Measurements from ENCODE around the gene TUBGCP6.
"Not testable (repeated sequence)": the region's sequence is repeated elsewhere in the genome, so short reads cannot be mapped to it uniquely, and the experiment has no call there.

The TUBGCP6 gene

GRCh38 chr22:50278461-50278860 lies 33.6 kb upstream of the TUBGCP6 start:
- DNase-seq: no peak

DNA sequence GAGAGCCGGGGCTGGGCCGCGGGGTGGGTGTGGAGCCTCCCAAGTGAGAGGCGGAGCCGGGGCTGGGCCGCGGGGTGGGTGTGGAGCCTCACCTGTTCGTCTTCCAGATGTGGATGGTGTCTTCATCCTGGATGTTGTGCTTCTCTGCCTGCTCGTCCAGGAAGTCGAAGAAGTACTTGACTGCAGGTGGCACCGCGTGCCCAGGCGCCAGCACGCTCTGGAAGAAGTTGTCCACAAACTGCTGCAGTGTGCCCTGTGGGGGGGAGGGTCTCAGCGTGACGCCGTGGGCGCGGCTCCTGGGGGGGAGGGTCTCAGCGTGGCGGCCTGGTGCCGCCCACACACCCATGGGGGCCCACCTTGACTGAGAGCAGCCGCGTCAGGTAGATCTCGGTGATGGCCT lies 32.9 kb upstream of the TUBGCP6 start:
- DNase-seq: no peak

DNA sequence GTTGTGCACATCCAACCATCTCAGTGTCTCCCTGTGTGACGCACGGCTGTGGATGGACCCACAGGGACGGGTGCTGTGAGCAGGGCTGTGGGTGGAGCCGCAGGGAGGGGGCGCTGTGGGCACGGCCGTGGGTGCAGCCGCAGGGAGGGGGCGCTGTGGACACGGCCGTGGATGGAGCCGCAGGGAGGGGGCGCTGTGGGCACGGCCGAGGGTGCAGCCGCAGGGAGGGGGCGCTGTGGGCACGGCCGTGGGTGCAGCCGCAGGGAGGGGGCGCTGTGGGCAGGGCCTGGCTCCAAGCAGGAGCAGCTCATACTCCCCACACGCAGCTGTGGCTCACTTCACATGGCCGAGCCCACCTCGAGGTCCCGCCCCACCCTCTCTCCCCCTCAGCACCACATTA lies 31.3 kb upstream of the TUBGCP6 start:
- DNase-seq: peak; percentile 69

GRCh38 chr22:50275181-50276055 lies 30.6 kb upstream of the TUBGCP6 start:
- no peak for DNase-seq

- DNase-seq: no peak
Measured at GRCh38 chr22:50274771-50275170, 29.9 kb upstream of the TUBGCP6 start.

GRCh38 chr22:50274311-50274710 lies 29.5 kb upstream of the TUBGCP6 start:
- DNase-seq: peak; percentile 85

DNA sequence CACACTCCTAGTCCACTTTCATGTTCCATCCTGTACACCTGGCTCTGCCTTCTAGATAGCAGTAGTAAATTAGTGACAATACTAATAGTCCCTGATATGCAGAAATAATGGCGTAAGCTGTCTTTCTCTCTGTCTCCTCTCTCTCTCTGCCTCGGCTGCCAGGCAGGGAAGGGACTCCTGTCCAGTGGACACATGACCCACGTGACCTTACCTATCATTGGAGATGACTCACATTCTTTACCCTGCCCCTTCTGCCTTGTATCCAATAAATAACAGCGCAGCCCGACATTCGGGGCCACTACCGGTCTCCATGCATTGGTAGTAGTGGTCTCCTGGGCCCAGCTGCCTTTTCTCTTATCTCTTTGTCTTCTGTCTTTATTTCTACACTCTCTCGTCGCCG lies 29.0 kb upstream of the TUBGCP6 start:
- not testable (repeated sequence) for DNase-seq

DNA sequence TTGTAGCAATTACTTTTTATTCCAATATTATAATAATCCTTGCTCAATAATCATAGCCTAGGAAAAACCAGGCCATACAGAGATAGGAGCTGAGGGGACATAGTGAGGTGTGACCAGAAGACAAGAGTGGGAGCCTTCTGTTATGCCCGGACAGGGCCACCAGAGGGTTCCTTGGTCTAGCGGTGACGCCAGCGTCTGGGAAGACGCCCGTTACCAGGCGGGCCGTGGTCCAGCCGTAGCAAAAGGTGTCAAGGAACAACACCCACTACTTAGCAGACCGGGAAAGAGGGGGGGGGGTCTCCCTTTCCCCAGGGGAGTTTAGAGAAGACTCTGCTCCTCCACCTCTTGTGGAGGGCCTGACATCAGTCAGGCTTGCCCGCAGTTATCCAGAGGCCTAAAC lies 28.5 kb upstream of the TUBGCP6 start:
- not testable (repeated sequence) for DNase-seq

GRCh38 chr22:50272044-50272802 lies 27.4 kb upstream of the TUBGCP6 start:
- DNase-seq: no peak

- peak; percentile 83 for DNase-seq
Measured at GRCh38 chr22:50271519-50271970, 26.7 kb upstream of the TUBGCP6 start.

GRCh38 chr22:50270666-50271394 lies 26.0 kb upstream of the TUBGCP6 start:
- DNase-seq: peak; percentile 83

DNA sequence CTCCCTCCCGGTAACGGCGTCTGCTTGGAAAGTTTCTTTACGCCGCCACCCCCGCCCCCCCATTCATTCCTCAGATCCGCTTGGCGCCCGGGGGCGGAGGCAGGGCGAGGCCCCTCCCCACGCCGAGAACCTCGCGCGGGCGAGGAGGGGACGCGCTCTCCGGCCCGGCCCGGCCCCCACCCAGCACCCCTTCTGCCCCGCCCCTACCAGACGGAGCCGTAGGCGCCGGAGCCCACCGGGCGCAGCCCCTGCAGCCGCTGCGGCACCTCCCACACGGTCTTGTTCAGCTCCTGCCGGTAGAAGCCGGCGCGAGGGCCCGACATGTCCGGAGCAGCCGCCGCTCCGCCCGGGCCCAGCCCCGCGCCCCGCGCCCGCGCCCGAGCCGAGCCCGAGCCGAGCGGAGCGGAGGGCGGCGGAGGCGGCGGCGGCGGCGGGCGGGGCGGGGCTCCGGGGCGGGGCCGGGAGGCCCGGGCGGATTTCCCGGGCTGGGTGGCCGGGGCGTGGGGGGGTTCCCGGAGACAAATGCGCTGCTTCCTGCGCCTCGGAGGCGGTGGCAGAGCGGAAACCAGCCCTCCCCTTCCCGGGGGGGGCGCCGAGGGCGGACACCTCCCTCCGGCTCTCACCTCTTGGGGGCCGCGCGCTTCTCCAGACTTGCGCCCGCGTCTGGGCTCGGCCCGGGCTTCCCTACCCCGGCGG lies 25.3 kb upstream of the TUBGCP6 start, which contains the start of gene MAPK11:
MAPK11 (minus strand) TSS at position 411 of the 696 bp plus-strand sequence; CDS start at position 323, 88 bp downstream.
- DNase-seq: peak; percentile 27

DNA sequence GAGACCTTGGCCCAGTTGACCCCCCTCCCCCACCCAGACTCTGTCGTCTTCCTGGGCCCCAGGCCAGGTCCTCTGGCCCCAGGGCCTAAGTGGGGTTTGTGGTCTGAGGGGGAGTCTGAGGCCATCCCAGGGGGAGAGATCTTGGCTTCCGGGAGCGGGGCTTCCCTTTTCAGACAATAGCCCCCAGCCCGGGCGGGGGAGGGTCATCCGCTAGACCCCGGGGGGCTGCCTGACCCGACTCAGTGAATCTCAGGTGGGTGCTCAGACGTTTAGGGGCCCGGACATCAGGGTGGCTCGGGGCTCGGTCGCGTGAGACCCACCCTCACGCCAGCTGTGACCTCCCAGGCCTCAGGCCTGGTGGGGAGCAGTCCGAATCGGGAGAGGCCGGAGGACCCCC lies 24.7 kb upstream of the TUBGCP6 start:
- DNase-seq: no peak

- DNase-seq: no peak
Measured at GRCh38 chr22:50268655-50269113, 23.9 kb upstream of the TUBGCP6 start.

GRCh38 chr22:50267591-50268390 lies 23.0 kb upstream of the TUBGCP6 start:
- peak; percentile 72 for DNase-seq

- no peak for DNase-seq
Measured at GRCh38 chr22:50266994-50267393, 22.2 kb upstream of the TUBGCP6 start.

DNA sequence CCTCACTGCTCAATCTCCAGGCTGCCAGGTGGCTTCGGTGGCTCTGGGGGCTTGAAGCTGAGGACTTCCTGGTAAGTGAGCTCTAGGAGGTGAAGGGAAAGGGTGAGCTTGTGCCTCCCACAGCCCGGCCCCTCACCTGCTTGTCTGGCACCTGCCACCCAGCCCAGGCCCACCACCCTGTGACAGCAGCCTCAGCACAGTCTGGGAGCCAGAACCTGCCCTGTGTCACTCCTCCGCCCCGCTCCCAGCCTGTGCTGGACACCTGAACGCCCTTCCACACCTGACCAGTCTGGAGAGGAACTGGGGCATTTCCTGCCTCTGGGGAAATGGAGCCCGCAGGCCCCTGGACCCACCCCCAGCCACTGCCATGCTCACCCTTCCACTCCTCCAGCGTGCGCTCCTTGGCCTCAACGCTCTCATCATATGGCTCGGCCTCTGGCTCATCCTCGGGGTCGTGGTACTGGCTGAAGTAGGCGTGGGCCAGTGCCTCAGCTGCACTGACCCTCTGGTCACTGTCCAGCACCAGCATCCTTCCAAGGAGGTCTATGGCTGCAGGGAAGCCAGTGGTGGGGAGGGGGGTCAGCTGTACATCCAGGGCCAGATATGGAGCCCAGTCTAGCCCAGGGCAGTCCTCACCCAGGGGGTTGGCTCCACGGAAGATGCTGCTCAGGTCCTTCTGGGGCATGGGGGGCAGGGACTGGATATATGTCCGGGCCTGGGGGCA lies 20.3 kb upstream of the TUBGCP6 start:
- no peak for DNase-seq

GRCh38 chr22:50264104-50264745 lies 19.4 kb upstream of the TUBGCP6 start:
- DNase-seq: no peak

- no peak for DNase-seq
Measured at GRCh38 chr22:50262973-50263617, 18.3 kb upstream of the TUBGCP6 start.

- peak; percentile 54 for DNase-seq
Measured at GRCh38 chr22:50262460-50262911, 17.7 kb upstream of the TUBGCP6 start.
